ENCODE results near the gene ADCY2. TPM values are rescaled to one million over a fixed set of nuclear protein-coding genes. Genes with fewer than 3 reads are reported as not detected.

Gene ADCY2
- polyA plus RNA-seq, 4 donors, result 0.87 to 3.7 (median 2.2) TPM

GRCh38 chr5:7634837-7635236 lies 238.9 kb downstream of the ADCY2 start:
- Histone ChIP-seq H3K4me1 (ENCODE audit: control insufficient read depth in 3 of 3, insufficient read depth in 2 of 3, low read depth in 1 of 3, low read length in 2 of 3) (no peaks in the 10 kb centered on the region), H3K27me3 (ENCODE audit: control insufficient read depth in 3 of 3, insufficient read depth in 3 of 3, low read length in 3 of 3) (no peaks in the 10 kb centered on the region), H3K9me3 (ENCODE audit: control insufficient read depth in 2 of 2, insufficient read depth in 1 of 2, low read depth in 1 of 2, low read length in 1 of 2) (no peaks in the 10 kb centered on the region), H3K4me3 (ENCODE audit: low read depth in 1 of 3, low read length in 3 of 3) (no peak overlapping the region), H3K27ac (ENCODE audit: low read depth in 1 of 3, low read length in 2 of 3) (no peak overlapping the region), H3K36me3 (ENCODE audit: control insufficient read depth in 3 of 3, insufficient read depth in 2 of 3, low read depth in 1 of 3, low read length in 3 of 3) (no peaks in the 10 kb centered on the region)
- no peak for FAIRE-seq
- DNase-seq, result no peak
- WGBS, 3 donors, result 88 to 91% (median 91%) methylated on average over 3 of the region's 3 CpGs

DNA sequence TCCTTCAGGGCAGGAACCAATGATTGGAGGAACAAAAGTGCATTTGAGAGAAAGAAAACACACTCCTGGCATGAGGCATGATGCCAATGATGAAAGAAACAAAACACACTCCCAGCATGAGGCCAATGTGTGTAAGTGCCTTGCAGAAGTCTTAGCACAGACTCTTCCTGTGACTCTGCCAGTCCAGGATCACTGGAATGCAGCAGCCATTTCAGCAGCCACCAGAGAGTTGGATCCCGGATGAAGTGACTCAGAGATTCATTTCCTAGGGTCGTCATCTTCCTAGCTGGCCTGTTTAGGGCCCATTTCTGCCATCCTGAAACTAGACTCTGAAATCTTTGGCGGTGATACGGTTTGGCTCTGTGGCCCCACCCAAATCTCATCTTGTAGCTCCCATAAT lies 242.5 kb downstream of the ADCY2 start:
- peak in 1 of 2 donors; percentile 9 for DNase-seq
- H3K27ac ChIP-seq (ENCODE audit: low read depth in 1 of 3, low read length in 2 of 3), result no peak overlapping the region
- H3K4me3 ChIP-seq (ENCODE audit: low read depth in 1 of 3, low read length in 3 of 3), result no peak overlapping the region
- H3K27me3 ChIP-seq (ENCODE audit: control insufficient read depth in 3 of 3, insufficient read depth in 3 of 3, low read length in 3 of 3), result no peaks in the 10 kb centered on the region
- H3K36me3 ChIP-seq (ENCODE audit: control insufficient read depth in 3 of 3, insufficient read depth in 2 of 3, low read depth in 1 of 3, low read length in 3 of 3), result no peaks in the 10 kb centered on the region
- no peaks in the 10 kb centered on the region for H3K9me3 ChIP-seq (ENCODE audit: control insufficient read depth in 2 of 2, insufficient read depth in 1 of 2, low read depth in 1 of 2, low read length in 1 of 2)
- WGBS, 3 donors, result 72 to 83% (median 78%) methylated on average over 4 of the region's 4 CpGs
- H3K4me1 ChIP-seq (ENCODE audit: control insufficient read depth in 3 of 3, insufficient read depth in 2 of 3, low read depth in 1 of 3, low read length in 2 of 3), result no peaks in the 10 kb centered on the region
- no peak for FAIRE-seq

GRCh38 chr5:7642029-7642428 lies 246.1 kb downstream of the ADCY2 start:
- Histone ChIP-seq H3K9me3 (ENCODE audit: control insufficient read depth in 2 of 2, insufficient read depth in 1 of 2, low read depth in 1 of 2, low read length in 1 of 2) (no peaks in the 10 kb centered on the region), H3K36me3 (ENCODE audit: control insufficient read depth in 3 of 3, insufficient read depth in 2 of 3, low read depth in 1 of 3, low read length in 3 of 3) (no peaks in the 10 kb centered on the region), H3K27ac (ENCODE audit: low read depth in 1 of 3, low read length in 2 of 3) (no peak overlapping the region), H3K27me3 (ENCODE audit: control insufficient read depth in 3 of 3, insufficient read depth in 3 of 3, low read length in 3 of 3) (no peaks in the 10 kb centered on the region), H3K4me3 (ENCODE audit: low read depth in 1 of 3, low read length in 3 of 3) (no peak overlapping the region), H3K4me1 (ENCODE audit: control insufficient read depth in 3 of 3, insufficient read depth in 2 of 3, low read depth in 1 of 3, low read length in 2 of 3) (no peaks in the 10 kb centered on the region)
- no peak for DNase-seq
- no peak for FAIRE-seq

GRCh38 chr5:7644723-7645122 lies 248.8 kb downstream of the ADCY2 start:
- FAIRE-seq (no peak), DNase-seq (no peak)
- Histone ChIP-seq H3K4me1 (ENCODE audit: control insufficient read depth in 3 of 3, insufficient read depth in 2 of 3, low read depth in 1 of 3, low read length in 2 of 3) (no peaks in the 10 kb centered on the region), H3K27ac (ENCODE audit: low read depth in 1 of 3, low read length in 2 of 3) (no peak overlapping the region), H3K4me3 (ENCODE audit: low read depth in 1 of 3, low read length in 3 of 3) (no peak overlapping the region), H3K36me3 (ENCODE audit: control insufficient read depth in 3 of 3, insufficient read depth in 2 of 3, low read depth in 1 of 3, low read length in 3 of 3) (no peaks in the 10 kb centered on the region), H3K9me3 (ENCODE audit: control insufficient read depth in 2 of 2, insufficient read depth in 1 of 2, low read depth in 1 of 2, low read length in 1 of 2) (no peaks in the 10 kb centered on the region), H3K27me3 (ENCODE audit: control insufficient read depth in 3 of 3, insufficient read depth in 3 of 3, low read length in 3 of 3) (no peaks in the 10 kb centered on the region)
- WGBS, 3 donors, result 75 to 89% (median 87%) methylated on average over 3 of the region's 3 CpGs

DNA sequence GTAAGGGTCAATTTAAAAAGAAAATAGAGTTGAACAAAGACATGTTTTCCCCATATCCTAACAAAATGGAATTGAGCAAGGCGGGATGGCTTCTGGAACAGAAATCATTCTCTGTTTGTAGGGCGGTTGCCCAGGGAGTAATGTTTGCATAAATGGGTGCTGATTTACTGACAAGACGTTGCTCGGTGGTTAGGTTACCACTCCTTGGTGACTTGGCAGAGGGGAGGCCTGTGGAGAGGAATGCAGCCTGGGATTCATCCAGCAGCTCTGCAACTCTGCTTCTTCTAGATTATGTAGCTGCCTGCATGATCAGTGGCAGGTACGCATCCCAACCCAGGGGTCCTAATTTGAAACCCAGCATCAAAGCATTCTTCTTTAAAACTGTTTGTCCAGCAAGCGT lies 254.8 kb downstream of the ADCY2 start:
- DNase-seq (no peak), FAIRE-seq (no peak)
- H3K9me3 ChIP-seq (ENCODE audit: control insufficient read depth in 2 of 2, insufficient read depth in 1 of 2, low read depth in 1 of 2, low read length in 1 of 2), result no peaks in the 10 kb centered on the region
- H3K4me3 ChIP-seq (ENCODE audit: low read depth in 1 of 3, low read length in 3 of 3), result no peak overlapping the region
- H3K27ac ChIP-seq (ENCODE audit: low read depth in 1 of 3, low read length in 2 of 3), result no peak overlapping the region
- no peaks in the 10 kb centered on the region for H3K27me3 ChIP-seq (ENCODE audit: control insufficient read depth in 3 of 3, insufficient read depth in 3 of 3, low read length in 3 of 3)
- H3K36me3 ChIP-seq (ENCODE audit: control insufficient read depth in 3 of 3, insufficient read depth in 2 of 3, low read depth in 1 of 3, low read length in 3 of 3), result no peaks in the 10 kb centered on the region
- no peaks in the 10 kb centered on the region for H3K4me1 ChIP-seq (ENCODE audit: control insufficient read depth in 3 of 3, insufficient read depth in 2 of 3, low read depth in 1 of 3, low read length in 2 of 3)
- 80 to 88% (median 84%) methylated on average over 6 of the region's 6 CpGs for WGBS, 3 donors

GRCh38 chr5:7653046-7653445 lies 257.1 kb downstream of the ADCY2 start:
- no peaks in the 10 kb centered on the region for H3K9me3 ChIP-seq (ENCODE audit: control insufficient read depth in 2 of 2, insufficient read depth in 1 of 2, low read depth in 1 of 2, low read length in 1 of 2)
- no peak for DNase-seq
- H3K27ac ChIP-seq (ENCODE audit: low read depth in 1 of 3, low read length in 2 of 3), result no peak overlapping the region
- no peaks in the 10 kb centered on the region for H3K36me3 ChIP-seq (ENCODE audit: control insufficient read depth in 3 of 3, insufficient read depth in 2 of 3, low read depth in 1 of 3, low read length in 3 of 3)
- no peak for FAIRE-seq
- WGBS, 3 donors, result 72 to 80% (median 77%) methylated on average over 6 of the region's 6 CpGs
- H3K27me3 ChIP-seq (ENCODE audit: control insufficient read depth in 3 of 3, insufficient read depth in 3 of 3, low read length in 3 of 3), result no peaks in the 10 kb centered on the region
- H3K4me3 ChIP-seq (ENCODE audit: low read depth in 1 of 3, low read length in 3 of 3), result no peak overlapping the region
- no peaks in the 10 kb centered on the region for H3K4me1 ChIP-seq (ENCODE audit: control insufficient read depth in 3 of 3, insufficient read depth in 2 of 3, low read depth in 1 of 3, low read length in 2 of 3)

DNA sequence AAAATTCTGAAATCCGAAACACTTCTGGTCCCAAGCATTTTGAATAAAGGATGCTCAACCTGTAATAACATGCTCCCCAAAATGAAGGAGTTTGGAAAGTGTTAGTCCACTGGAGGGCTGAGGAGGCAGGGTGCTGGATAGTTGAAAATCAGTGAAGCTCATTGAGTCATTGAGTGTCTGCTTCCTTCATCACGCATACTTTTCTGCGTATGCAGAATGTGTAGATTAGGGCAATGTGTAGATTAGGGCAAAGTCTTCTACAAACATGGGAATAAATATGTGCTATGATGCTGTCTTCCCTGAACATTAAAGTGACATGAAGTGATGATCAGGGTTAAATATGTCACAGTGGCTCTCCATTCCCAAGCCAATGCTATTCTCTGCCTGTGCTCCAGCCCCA lies 261.2 kb downstream of the ADCY2 start:
- DNase-seq (no peak), FAIRE-seq (no peak)
- 90 to 94% (median 93%) methylated on average over 3 of the region's 3 CpGs for WGBS, 3 donors
- H3K27me3 ChIP-seq (ENCODE audit: control insufficient read depth in 3 of 3, insufficient read depth in 3 of 3, low read length in 3 of 3), result no peaks in the 10 kb centered on the region
- no peaks in the 10 kb centered on the region for H3K36me3 ChIP-seq (ENCODE audit: control insufficient read depth in 3 of 3, insufficient read depth in 2 of 3, low read depth in 1 of 3, low read length in 3 of 3)
- H3K27ac ChIP-seq (ENCODE audit: low read depth in 1 of 3, low read length in 2 of 3), result no peak overlapping the region
- no peak overlapping the region for H3K4me3 ChIP-seq (ENCODE audit: low read depth in 1 of 3, low read length in 3 of 3)
- H3K9me3 ChIP-seq (ENCODE audit: control insufficient read depth in 2 of 2, insufficient read depth in 1 of 2, low read depth in 1 of 2, low read length in 1 of 2), result no peaks in the 10 kb centered on the region
- H3K4me1 ChIP-seq (ENCODE audit: control insufficient read depth in 3 of 3, insufficient read depth in 2 of 3, low read depth in 1 of 3, low read length in 2 of 3), result no peaks in the 10 kb centered on the region

- FAIRE-seq, result no peak
- DNase-seq, result no peak
- WGBS, 3 donors, result 74 to 87% (median 80%) methylated on average over 4 of the region's 4 CpGs
- Histone ChIP-seq H3K4me1 (ENCODE audit: control insufficient read depth in 3 of 3, insufficient read depth in 2 of 3, low read depth in 1 of 3, low read length in 2 of 3) (no peaks in the 10 kb centered on the region), H3K27ac (ENCODE audit: low read depth in 1 of 3, low read length in 2 of 3) (no peak overlapping the region), H3K27me3 (ENCODE audit: control insufficient read depth in 3 of 3, insufficient read depth in 3 of 3, low read length in 3 of 3) (no peaks in the 10 kb centered on the region), H3K36me3 (ENCODE audit: control insufficient read depth in 3 of 3, insufficient read depth in 2 of 3, low read depth in 1 of 3, low read length in 3 of 3) (no peaks in the 10 kb centered on the region), H3K9me3 (ENCODE audit: control insufficient read depth in 2 of 2, insufficient read depth in 1 of 2, low read depth in 1 of 2, low read length in 1 of 2) (no peaks in the 10 kb centered on the region), H3K4me3 (ENCODE audit: low read depth in 1 of 3, low read length in 3 of 3) (no peak overlapping the region)
Observed at GRCh38 chr5:7659420-7659819, 263.5 kb downstream of the ADCY2 start.

DNA sequence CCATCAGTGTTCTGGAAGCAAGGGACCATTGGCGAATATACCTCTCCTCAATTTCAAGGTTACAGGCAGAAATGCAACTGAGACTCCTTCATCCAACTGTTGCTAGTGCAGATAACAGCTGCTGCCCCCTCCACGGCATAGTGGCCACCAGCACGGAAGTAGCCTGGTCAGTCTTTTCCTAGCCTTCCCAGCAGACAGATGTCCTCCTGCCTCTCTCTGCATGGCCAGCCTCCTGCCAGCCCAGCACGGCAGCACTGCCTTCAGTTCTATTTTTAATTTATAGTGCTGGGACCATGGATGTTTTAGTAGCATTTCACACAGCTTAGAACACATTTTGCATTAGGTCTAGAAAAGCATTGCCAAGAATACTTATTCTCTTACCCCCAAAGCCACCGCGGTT lies 266.4 kb downstream of the ADCY2 start:
- H3K27me3 ChIP-seq (ENCODE audit: control insufficient read depth in 3 of 3, insufficient read depth in 3 of 3, low read length in 3 of 3), result no peaks in the 10 kb centered on the region
- H3K4me1 ChIP-seq (ENCODE audit: control insufficient read depth in 3 of 3, insufficient read depth in 2 of 3, low read depth in 1 of 3, low read length in 2 of 3), result no peaks in the 10 kb centered on the region
- no peak overlapping the region for H3K27ac ChIP-seq (ENCODE audit: low read depth in 1 of 3, low read length in 2 of 3)
- H3K36me3 ChIP-seq (ENCODE audit: control insufficient read depth in 3 of 3, insufficient read depth in 2 of 3, low read depth in 1 of 3, low read length in 3 of 3), result no peaks in the 10 kb centered on the region
- 92 to 94% (median 93%) methylated on average over 6 of the region's 6 CpGs for WGBS, 3 donors
- DNase-seq (no peak), FAIRE-seq (no peak)
- no peaks in the 10 kb centered on the region for H3K9me3 ChIP-seq (ENCODE audit: control insufficient read depth in 2 of 2, insufficient read depth in 1 of 2, low read depth in 1 of 2, low read length in 1 of 2)
- no peak overlapping the region for H3K4me3 ChIP-seq (ENCODE audit: low read depth in 1 of 3, low read length in 3 of 3)
